Measurements from ENCODE around the gene CLEC11A.

CLEC11A gene

DNA sequence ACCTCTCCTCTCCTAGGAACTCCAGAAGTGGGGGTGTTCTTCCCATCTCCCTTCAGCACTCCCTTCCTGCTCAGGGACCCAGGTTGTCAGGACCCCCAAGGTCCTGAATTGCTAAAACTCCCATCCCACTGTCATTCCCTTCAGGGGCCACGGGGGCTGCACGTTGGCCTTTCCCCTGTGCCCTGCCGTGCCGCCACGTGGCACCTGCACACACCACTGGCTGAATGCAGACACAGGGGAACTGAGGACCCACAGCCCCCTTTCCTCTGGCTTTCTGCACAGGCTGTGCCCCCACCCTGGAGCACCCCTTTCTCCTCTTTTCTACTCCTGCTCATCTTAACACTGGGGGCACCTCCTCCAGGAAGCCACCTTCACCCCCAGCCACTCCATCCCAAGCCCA is 12.6 kb upstream of the CLEC11A start:
- no peak overlapping the region for H3K4me3 ChIP-seq
- peaks cover 15% of the 10 kb centered on the region; the same call in 1 of the 2 replicates for H3K36me3 ChIP-seq (ENCODE audit: insufficient read depth, low read length)
- H3K9ac ChIP-seq (ENCODE audit: insufficient read length), result no peak overlapping the region
- TF ChIP-seq EZH2 (IDR thresholded peaks at IDR 0.05) (no peak), FOXP2 (optimal IDR thresholded peaks at IDR 0.05; ENCODE audit: control extremely low read depth, extremely low read length, insufficient read depth) (no peak), POLR2AphosphoS5 (IDR thresholded peaks at IDR 0.05; ENCODE audit: borderline replicate concordance, low read depth, low read length) (no peak)
- no peak overlapping the region for H3K27ac ChIP-seq
- no peak for DNase-seq (ENCODE audit: low read depth, low spot score)
- H3K9me3 ChIP-seq (ENCODE audit: low read depth, low read length), result no peaks in the 10 kb centered on the region

GRCh38 chr19:50711196-50711595 is 12.0 kb upstream of the CLEC11A start:
- H3K27ac ChIP-seq, result no peak overlapping the region
- peaks cover 18% of the 10 kb centered on the region; the same call in 1 of the 2 replicates for H3K36me3 ChIP-seq (ENCODE audit: insufficient read depth, low read length)
- TF ChIP-seq FOXP2 (optimal IDR thresholded peaks at IDR 0.05; ENCODE audit: control extremely low read depth, extremely low read length, insufficient read depth) (no peak), EZH2 (IDR thresholded peaks at IDR 0.05) (no peak), POLR2AphosphoS5 (IDR thresholded peaks at IDR 0.05; ENCODE audit: borderline replicate concordance, low read depth, low read length) (no peak)

DNA sequence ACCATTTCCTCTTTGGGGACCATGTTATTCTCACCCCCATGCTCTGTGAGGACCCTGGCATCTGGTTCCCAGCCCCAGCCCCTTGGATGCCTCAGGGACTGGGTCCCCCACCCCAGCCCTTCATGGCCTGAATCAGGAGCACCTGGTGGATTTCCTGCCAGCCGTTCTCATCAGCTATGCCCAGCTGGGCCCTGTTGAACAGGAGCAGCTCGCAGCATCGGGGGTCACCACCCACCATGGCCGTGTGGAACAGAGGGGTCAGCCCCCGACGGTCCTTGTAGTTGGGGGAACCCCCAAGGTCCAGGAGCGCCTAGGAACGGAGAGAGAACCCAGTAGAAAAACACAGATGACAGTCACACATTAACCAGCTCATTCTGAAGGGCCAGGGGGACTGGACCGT is 11.4 kb upstream of the CLEC11A start:
- H3K4me3 ChIP-seq, result no peak overlapping the region
- TF ChIP-seq POLR2AphosphoS5 (IDR thresholded peaks at IDR 0.05; ENCODE audit: borderline replicate concordance, low read depth, low read length) (no peak), EZH2 (IDR thresholded peaks at IDR 0.05) (no peak), FOXP2 (optimal IDR thresholded peaks at IDR 0.05; ENCODE audit: control extremely low read depth, extremely low read length, insufficient read depth) (no peak)
- no peak overlapping the region for H3K27ac ChIP-seq
- H3K9me3 ChIP-seq (ENCODE audit: low read depth, low read length), result no peaks in the 10 kb centered on the region
- no peak overlapping the region for H3K9ac ChIP-seq (ENCODE audit: insufficient read length)
- no peak for DNase-seq (ENCODE audit: low read depth, low spot score)
- H3K36me3 ChIP-seq (ENCODE audit: insufficient read depth, low read length), result peaks cover 21% of the 10 kb centered on the region; the same call in 1 of the 2 replicates

More at GRCh38 chr19:50711196-50711595, 12.0 kb upstream of the CLEC11A start:
- Histone ChIP-seq H3K9ac (ENCODE audit: insufficient read length) (no peak overlapping the region), H3K4me3 (no peak overlapping the region), H3K9me3 (ENCODE audit: low read depth, low read length) (no peaks in the 10 kb centered on the region)
- DNase-seq (ENCODE audit: low read depth, low spot score), result no peak

DNA sequence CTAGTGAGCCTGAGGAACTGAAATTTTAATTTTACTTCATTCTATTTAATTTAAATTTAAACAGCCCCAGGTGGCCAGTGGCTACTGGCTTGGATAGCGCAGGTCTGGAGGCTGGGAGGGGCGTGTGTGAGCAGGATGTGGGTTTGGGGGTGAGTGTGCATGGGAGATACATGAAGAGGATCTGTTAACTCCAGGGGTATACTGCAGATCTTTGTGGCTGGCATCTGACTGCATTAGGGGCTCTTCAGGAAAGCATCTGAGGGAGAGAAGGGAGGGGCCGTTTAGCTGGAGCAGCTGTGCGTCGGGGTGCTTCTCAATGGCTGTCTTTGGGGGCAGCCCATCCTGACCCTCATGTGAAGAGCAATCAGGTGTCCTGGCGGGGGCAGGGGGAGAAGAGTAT is 10.3 kb upstream of the CLEC11A start:
- TF ChIP-seq FOXP2 (optimal IDR thresholded peaks at IDR 0.05; ENCODE audit: control extremely low read depth, extremely low read length, insufficient read depth) (no peak), POLR2AphosphoS5 (IDR thresholded peaks at IDR 0.05; ENCODE audit: borderline replicate concordance, low read depth, low read length) (no peak), EZH2 (IDR thresholded peaks at IDR 0.05) (no peak)
- Histone ChIP-seq H3K9ac (ENCODE audit: insufficient read length) (no peak overlapping the region), H3K9me3 (ENCODE audit: low read depth, low read length) (no peaks in the 10 kb centered on the region), H3K36me3 (ENCODE audit: insufficient read depth, low read length) (peaks cover 21% of the 10 kb centered on the region; the same call in 1 of the 2 replicates), H3K27ac (no peak overlapping the region), H3K4me3 (no peak overlapping the region)
- DNase-seq (ENCODE audit: low read depth, low spot score), result no peak

- H3K9ac ChIP-seq (ENCODE audit: insufficient read length), result no peak overlapping the region
- peaks cover 21% of the 10 kb centered on the region; the same call in 1 of the 2 replicates for H3K36me3 ChIP-seq (ENCODE audit: insufficient read depth, low read length)
- DNase-seq (ENCODE audit: low read depth, low spot score), result no peak
- no peak overlapping the region for H3K27ac ChIP-seq
- TF ChIP-seq FOXP2 (optimal IDR thresholded peaks at IDR 0.05; ENCODE audit: control extremely low read depth, extremely low read length, insufficient read depth) (no peak), POLR2AphosphoS5 (IDR thresholded peaks at IDR 0.05; ENCODE audit: borderline replicate concordance, low read depth, low read length) (no peak), EZH2 (IDR thresholded peaks at IDR 0.05) (no peak)
- H3K9me3 ChIP-seq (ENCODE audit: low read depth, low read length), result no peaks in the 10 kb centered on the region
- H3K4me3 ChIP-seq, result no peak overlapping the region
Measured at GRCh38 chr19:50713556-50714236, 9.5 kb upstream of the CLEC11A start.

GRCh38 chr19:50716178-50717025 is 6.8 kb upstream of the CLEC11A start:
- H3K4me3 ChIP-seq, result no peak overlapping the region
- no peak overlapping the region for H3K9ac ChIP-seq (ENCODE audit: insufficient read length)
- no peak for DNase-seq (ENCODE audit: low read depth, low spot score)
- H3K36me3 ChIP-seq (ENCODE audit: insufficient read depth, low read length), result peaks cover 21% of the 10 kb centered on the region; the same call in 1 of the 2 replicates
- H3K27ac ChIP-seq, result no peak overlapping the region
- H3K9me3 ChIP-seq (ENCODE audit: low read depth, low read length), result no peaks in the 10 kb centered on the region
- no peak for TF ChIP-seq FOXP2 (optimal IDR thresholded peaks at IDR 0.05; ENCODE audit: control extremely low read depth, extremely low read length, insufficient read depth)
- TF ChIP-seq EZH2 (IDR thresholded peaks at IDR 0.05), result no peak
- TF ChIP-seq POLR2AphosphoS5 (IDR thresholded peaks at IDR 0.05; ENCODE audit: borderline replicate concordance, low read depth, low read length), result no peak

GRCh38 chr19:50717026-50717723 is 6.0 kb upstream of the CLEC11A start:
- peaks cover 14% of the 10 kb centered on the region; the same call in 1 of the 2 replicates for H3K36me3 ChIP-seq (ENCODE audit: insufficient read depth, low read length)
- TF ChIP-seq FOXP2 (optimal IDR thresholded peaks at IDR 0.05; ENCODE audit: control extremely low read depth, extremely low read length, insufficient read depth), result no peak
- TF ChIP-seq POLR2AphosphoS5 (IDR thresholded peaks at IDR 0.05; ENCODE audit: borderline replicate concordance, low read depth, low read length), result no peak
- TF ChIP-seq EZH2 (IDR thresholded peaks at IDR 0.05), result no peak
- H3K9me3 ChIP-seq (ENCODE audit: low read depth, low read length), result no peaks in the 10 kb centered on the region
- 0 out of 2 replicates have a peak overlapping the region, but pooled peaks have one; percentile 81 for H3K4me3 ChIP-seq
- no peak overlapping the region for H3K27ac ChIP-seq
- DNase-seq (ENCODE audit: low read depth, low spot score), result no peak
- no peak overlapping the region for H3K9ac ChIP-seq (ENCODE audit: insufficient read length)

DNA sequence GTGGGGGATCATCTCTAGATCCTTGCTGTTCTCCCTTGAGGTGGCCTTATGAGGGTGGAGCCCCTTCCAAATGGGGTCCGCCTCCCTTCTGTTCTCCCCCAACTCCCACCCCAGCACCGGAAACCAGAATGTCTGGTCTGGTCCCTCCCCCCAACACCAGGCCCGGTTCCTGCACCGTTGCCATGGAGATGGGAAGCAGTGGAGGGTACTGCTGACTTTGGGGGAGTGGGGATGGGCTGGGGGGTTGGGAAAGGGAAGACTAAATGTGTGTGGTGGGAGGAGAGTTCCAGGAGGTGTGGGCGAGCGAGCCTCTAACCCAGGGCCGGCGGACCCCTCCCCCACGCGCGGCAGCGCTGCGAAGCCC is 5.3 kb upstream of the CLEC11A start:
- Histone ChIP-seq H3K9ac (ENCODE audit: insufficient read length) (no peak overlapping the region), H3K9me3 (ENCODE audit: low read depth, low read length) (no peaks in the 10 kb centered on the region), H3K27ac (no peak overlapping the region), H3K4me3 (peak overlapping the region; percentile 81), H3K36me3 (ENCODE audit: insufficient read depth, low read length) (peaks cover 12% of the 10 kb centered on the region; the same call in 1 of the 2 replicates)
- no peak for DNase-seq (ENCODE audit: low read depth, low spot score)
- no peak for TF ChIP-seq EZH2 (IDR thresholded peaks at IDR 0.05)
- TF ChIP-seq POLR2AphosphoS5 (IDR thresholded peaks at IDR 0.05; ENCODE audit: borderline replicate concordance, low read depth, low read length), result no peak
- no peak for TF ChIP-seq FOXP2 (optimal IDR thresholded peaks at IDR 0.05; ENCODE audit: control extremely low read depth, extremely low read length, insufficient read depth)

Data from SK-N-MC (cell line).